Measurements from ENCODE around the gene MTG2. TPM values are rescaled to one million over a fixed set of nuclear protein-coding genes. Genes with fewer than 3 reads are reported as not detected.

MTG2 gene
- total RNA-seq, 8 experiments from 2014 or later, result 18.9 to 51.2 (median 27.3) TPM

Other genes starting within 250 kb of the MTG2 start
- 10 to 100 TPM in 2 of 8 experiments, 1 to 10 TPM in 6; 3.6 to 15.1 (median 7.1) TPM for gene TAF4, start 117.1 kb upstream of the MTG2 start, total RNA-seq
- gene LSM14B, start 60.6 kb upstream of the MTG2 start, total RNA-seq, result 10 to 100 TPM; 27.2 to 79.3 (median 55.4) TPM
- gene PSMA7, start 39.6 kb upstream of the MTG2 start, total RNA-seq, result 100 to 1,000 TPM; 233 to 413 (median 253) TPM
- 10 to 100 TPM in 7 of 8 experiments, 1 to 10 TPM in 1; 9.5 to 32.0 (median 29.5) TPM for gene SS18L1, start 39.3 kb upstream of the MTG2 start, total RNA-seq
- gene HRH3, start 37.2 kb downstream of the MTG2 start, total RNA-seq, result 1 to 10 TPM in 5 of 8 experiments, under 1 TPM in 3; 0.13 to 5.1 (median 1.6) TPM
- gene OSBPL2, start 55.5 kb downstream of the MTG2 start, total RNA-seq, result 10 to 100 TPM; 22.4 to 33.4 (median 26.6) TPM
- 100 to 1,000 TPM in 1 of 8 experiments, 10 to 100 TPM in 7; 42.8 to 151 (median 87.9) TPM for gene ADRM1, start 120.0 kb downstream of the MTG2 start, total RNA-seq
- gene LAMA5, start 184.3 kb downstream of the MTG2 start, total RNA-seq, result 10 to 100 TPM in 7 of 8 experiments, 1 to 10 TPM in 1; 9.7 to 45.4 (median 24.9) TPM
- 1,000 to 10,000 TPM in 7 of 8 experiments, 100 to 1,000 TPM in 1; 960 to 3,776 (median 2,338) TPM for gene RPS21, start 204.1 kb downstream of the MTG2 start, total RNA-seq
- gene CABLES2, start 224.3 kb downstream of the MTG2 start, total RNA-seq, result 1 to 10 TPM; 1.4 to 9.6 (median 5.7) TPM
- gene RBBP8NL, start 244.5 kb downstream of the MTG2 start, total RNA-seq, result under 1 TPM in 4 of 8 experiments, not detected in 4; 0.05 to 0.24 (median 0.17) TPM

Measured in motor neuron (in vitro differentiated cells).